SK-N-SH (cell line): ENCODE results near the gene NCAM1.

Experiments
- EP300 ChIP-seq, 2 experiments: IDR thresholded peaks; 2 replicates each; pipeline versions ENCODE4 v1.4.0 to v1.6.1; 2012; ENCODE audit warnings: borderline replicate concordance in 1 of 2, low read depth in 1 of 2, low read length in 1 of 2
- FOXJ3 ChIP-seq: sonication (generic); formaldehyde crosslinking; IDR thresholded peaks from 2 replicates; pipeline ENCODE4 v1.5.1; 2020; ENCODE audit warnings: mild to moderate bottlenecking, missing genetic modification reagents
- POLR2AphosphoS5 ChIP-seq: IDR thresholded peaks from 2 replicates; pipeline ENCODE4 v1.6.1; 2012; ENCODE audit warnings: low read depth, low read length
- RAD21 ChIP-seq: IDR thresholded peaks from 2 replicates; pipeline ENCODE4 v1.6.1; 2012; ENCODE audit warnings: mild to moderate bottlenecking, low read length
- SIN3A ChIP-seq: IDR thresholded peaks from 2 replicates; pipeline ENCODE4 v1.6.1; 2012; ENCODE audit warnings: low read depth, mild to moderate bottlenecking, low read length, moderate library complexity, borderline replicate concordance
- SMC3 ChIP-seq: IDR thresholded peaks from 2 replicates; pipeline ENCODE4 v1.6.1; 2012; ENCODE audit warnings: low read depth, low read length, improper control_type of control experiment
- TAF1 ChIP-seq: IDR thresholded peaks from 2 replicates; pipeline ENCODE4 v1.6.1; 2012; ENCODE audit warnings: low read depth, mild to moderate bottlenecking, low read length, moderate library complexity, borderline replicate concordance
- TF ChIP-seq, protein P1 (sequence below): fragments of 200-600 bp; sonication (generic); IDR thresholded peaks from 2 replicates; pipeline ENCODE4 v1.6.1; 2017; ENCODE audit warnings: antibody characterized with exemption, mild to moderate bottlenecking, moderate library complexity
- TF ChIP-seq, protein P2 (sequence below): IDR thresholded peaks from 2 replicates; pipeline ENCODE4 v1.4.0; 2012; ENCODE audit warnings: low read depth, borderline replicate concordance
- TF ChIP-seq, protein P3 (sequence below): IDR thresholded peaks from 2 replicates; pipeline ENCODE4 v1.6.1; 2012; ENCODE audit warnings: mild to moderate bottlenecking, low read depth, low read length, moderate library complexity
- TF ChIP-seq, protein P4 (sequence below): IDR thresholded peaks from 2 replicates; pipeline ENCODE4 v1.4.0; 2012; ENCODE audit warnings: low read depth

DNA sequence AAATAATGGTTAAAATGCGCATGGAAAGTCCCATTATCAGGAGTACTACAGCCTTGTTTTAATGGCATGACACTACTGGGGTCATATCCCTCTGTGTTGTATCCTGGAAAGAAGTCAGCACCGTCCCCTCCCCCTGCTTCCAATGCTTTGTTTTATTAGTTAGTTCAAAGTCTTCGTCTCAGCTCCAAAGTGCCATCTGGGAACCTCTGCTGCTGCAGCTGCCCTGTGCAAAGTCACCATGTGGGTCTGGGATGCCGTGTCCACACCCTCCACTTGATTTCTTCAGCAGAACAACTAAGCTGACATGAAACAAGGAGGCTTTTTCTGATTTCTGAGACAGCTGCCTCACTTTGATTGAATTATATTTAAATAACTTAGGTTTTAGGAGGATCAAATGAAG lies 29.5 kb upstream of the NCAM1 start:
- TF ChIP-seq, protein P1, sequence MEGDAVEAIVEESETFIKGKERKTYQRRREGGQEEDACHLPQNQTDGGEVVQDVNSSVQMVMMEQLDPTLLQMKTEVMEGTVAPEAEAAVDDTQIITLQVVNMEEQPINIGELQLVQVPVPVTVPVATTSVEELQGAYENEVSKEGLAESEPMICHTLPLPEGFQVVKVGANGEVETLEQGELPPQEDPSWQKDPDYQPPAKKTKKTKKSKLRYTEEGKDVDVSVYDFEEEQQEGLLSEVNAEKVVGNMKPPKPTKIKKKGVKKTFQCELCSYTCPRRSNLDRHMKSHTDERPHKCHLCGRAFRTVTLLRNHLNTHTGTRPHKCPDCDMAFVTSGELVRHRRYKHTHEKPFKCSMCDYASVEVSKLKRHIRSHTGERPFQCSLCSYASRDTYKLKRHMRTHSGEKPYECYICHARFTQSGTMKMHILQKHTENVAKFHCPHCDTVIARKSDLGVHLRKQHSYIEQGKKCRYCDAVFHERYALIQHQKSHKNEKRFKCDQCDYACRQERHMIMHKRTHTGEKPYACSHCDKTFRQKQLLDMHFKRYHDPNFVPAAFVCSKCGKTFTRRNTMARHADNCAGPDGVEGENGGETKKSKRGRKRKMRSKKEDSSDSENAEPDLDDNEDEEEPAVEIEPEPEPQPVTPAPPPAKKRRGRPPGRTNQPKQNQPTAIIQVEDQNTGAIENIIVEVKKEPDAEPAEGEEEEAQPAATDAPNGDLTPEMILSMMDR, result no peak
- TF ChIP-seq RAD21, result no peak
- no peak for TF ChIP-seq POLR2AphosphoS5
- TF ChIP-seq EP300 (IDR thresholded peaks at IDR 0.05; ENCODE audit: borderline replicate concordance in 1 of 2, low read depth in 1 of 2, low read length in 1 of 2), result no peak
- TF ChIP-seq TAF1, result no peak
- no peak for TF ChIP-seq FOXJ3 (CRISPR knock-in tag)
- TF ChIP-seq, protein P2, sequence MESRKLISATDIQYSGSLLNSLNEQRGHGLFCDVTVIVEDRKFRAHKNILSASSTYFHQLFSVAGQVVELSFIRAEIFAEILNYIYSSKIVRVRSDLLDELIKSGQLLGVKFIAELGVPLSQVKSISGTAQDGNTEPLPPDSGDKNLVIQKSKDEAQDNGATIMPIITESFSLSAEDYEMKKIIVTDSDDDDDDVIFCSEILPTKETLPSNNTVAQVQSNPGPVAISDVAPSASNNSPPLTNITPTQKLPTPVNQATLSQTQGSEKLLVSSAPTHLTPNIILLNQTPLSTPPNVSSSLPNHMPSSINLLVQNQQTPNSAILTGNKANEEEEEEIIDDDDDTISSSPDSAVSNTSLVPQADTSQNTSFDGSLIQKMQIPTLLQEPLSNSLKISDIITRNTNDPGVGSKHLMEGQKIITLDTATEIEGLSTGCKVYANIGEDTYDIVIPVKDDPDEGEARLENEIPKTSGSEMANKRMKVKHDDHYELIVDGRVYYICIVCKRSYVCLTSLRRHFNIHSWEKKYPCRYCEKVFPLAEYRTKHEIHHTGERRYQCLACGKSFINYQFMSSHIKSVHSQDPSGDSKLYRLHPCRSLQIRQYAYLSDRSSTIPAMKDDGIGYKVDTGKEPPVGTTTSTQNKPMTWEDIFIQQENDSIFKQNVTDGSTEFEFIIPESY, result no peak
- no peak for TF ChIP-seq SIN3A
- TF ChIP-seq, protein P3, sequence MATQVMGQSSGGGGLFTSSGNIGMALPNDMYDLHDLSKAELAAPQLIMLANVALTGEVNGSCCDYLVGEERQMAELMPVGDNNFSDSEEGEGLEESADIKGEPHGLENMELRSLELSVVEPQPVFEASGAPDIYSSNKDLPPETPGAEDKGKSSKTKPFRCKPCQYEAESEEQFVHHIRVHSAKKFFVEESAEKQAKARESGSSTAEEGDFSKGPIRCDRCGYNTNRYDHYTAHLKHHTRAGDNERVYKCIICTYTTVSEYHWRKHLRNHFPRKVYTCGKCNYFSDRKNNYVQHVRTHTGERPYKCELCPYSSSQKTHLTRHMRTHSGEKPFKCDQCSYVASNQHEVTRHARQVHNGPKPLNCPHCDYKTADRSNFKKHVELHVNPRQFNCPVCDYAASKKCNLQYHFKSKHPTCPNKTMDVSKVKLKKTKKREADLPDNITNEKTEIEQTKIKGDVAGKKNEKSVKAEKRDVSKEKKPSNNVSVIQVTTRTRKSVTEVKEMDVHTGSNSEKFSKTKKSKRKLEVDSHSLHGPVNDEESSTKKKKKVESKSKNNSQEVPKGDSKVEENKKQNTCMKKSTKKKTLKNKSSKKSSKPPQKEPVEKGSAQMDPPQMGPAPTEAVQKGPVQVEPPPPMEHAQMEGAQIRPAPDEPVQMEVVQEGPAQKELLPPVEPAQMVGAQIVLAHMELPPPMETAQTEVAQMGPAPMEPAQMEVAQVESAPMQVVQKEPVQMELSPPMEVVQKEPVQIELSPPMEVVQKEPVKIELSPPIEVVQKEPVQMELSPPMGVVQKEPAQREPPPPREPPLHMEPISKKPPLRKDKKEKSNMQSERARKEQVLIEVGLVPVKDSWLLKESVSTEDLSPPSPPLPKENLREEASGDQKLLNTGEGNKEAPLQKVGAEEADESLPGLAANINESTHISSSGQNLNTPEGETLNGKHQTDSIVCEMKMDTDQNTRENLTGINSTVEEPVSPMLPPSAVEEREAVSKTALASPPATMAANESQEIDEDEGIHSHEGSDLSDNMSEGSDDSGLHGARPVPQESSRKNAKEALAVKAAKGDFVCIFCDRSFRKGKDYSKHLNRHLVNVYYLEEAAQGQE, result no peak
- TF ChIP-seq, protein P4, sequence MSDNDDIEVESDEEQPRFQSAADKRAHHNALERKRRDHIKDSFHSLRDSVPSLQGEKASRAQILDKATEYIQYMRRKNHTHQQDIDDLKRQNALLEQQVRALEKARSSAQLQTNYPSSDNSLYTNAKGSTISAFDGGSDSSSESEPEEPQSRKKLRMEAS, result no peak
- no peak for TF ChIP-seq SMC3
